ENCODE data around the gene RAP1GDS1.
A peak's percentile ranks its signal among the peaks of the same experiment; 100 is the strongest.
"Not testable (repeated sequence)": the region's sequence is repeated elsewhere in the genome, so short reads cannot be mapped to it uniquely, and the experiment has no call there.

The RAP1GDS1 gene

GRCh38 chr4:98446499-98447375, 185.6 kb downstream of the RAP1GDS1 start:
- DNase-seq, result no peak

GRCh38 chr4:98447648-98448047, 186.5 kb downstream of the RAP1GDS1 start:
- no peak for DNase-seq

GRCh38 chr4:98448908-98449307, 187.7 kb downstream of the RAP1GDS1 start:
- no peak for DNase-seq

GRCh38 chr4:98452091-98452490, 190.9 kb downstream of the RAP1GDS1 start:
- DNase-seq, result no peak

GRCh38 chr4:98457422-98457821, 196.2 kb downstream of the RAP1GDS1 start:
- not testable (repeated sequence) for DNase-seq

GRCh38 chr4:98461121-98461865, 200.1 kb downstream of the RAP1GDS1 start:
- DNase-seq, result not testable (repeated sequence)

- no peak for DNase-seq
Observed at GRCh38 chr4:98462487-98462886, 201.3 kb downstream of the RAP1GDS1 start.

GRCh38 chr4:98466868-98467599, 205.8 kb downstream of the RAP1GDS1 start:
- no peak for DNase-seq

- peak; percentile 51 for DNase-seq
Observed at GRCh38 chr4:98467627-98468072, 206.5 kb downstream of the RAP1GDS1 start.

- no peak for DNase-seq
Observed at GRCh38 chr4:98468709-98469108, 207.5 kb downstream of the RAP1GDS1 start.

- DNase-seq, result no peak
Observed at GRCh38 chr4:98469771-98470170, 208.6 kb downstream of the RAP1GDS1 start.

GRCh38 chr4:98470366-98470765, 209.2 kb downstream of the RAP1GDS1 start:
- DNase-seq, result no peak

GRCh38 chr4:98470831-98471230, 209.6 kb downstream of the RAP1GDS1 start:
- no peak for DNase-seq

- no peak for DNase-seq
Observed at GRCh38 chr4:98473046-98473445, 211.9 kb downstream of the RAP1GDS1 start.

- DNase-seq, result no peak
Observed at GRCh38 chr4:98474408-98474844, 213.2 kb downstream of the RAP1GDS1 start.

- DNase-seq, result no peak
Observed at GRCh38 chr4:98476891-98477290, 215.7 kb downstream of the RAP1GDS1 start.

GRCh38 chr4:98479590-98479989, 218.4 kb downstream of the RAP1GDS1 start:
- DNase-seq, result not testable (repeated sequence)

- DNase-seq, result no peak
Observed at GRCh38 chr4:98480535-98480934, 219.4 kb downstream of the RAP1GDS1 start.

- DNase-seq, result no peak
Observed at GRCh38 chr4:98481167-98481566, 220.0 kb downstream of the RAP1GDS1 start.

GRCh38 chr4:98482503-98482846, 221.3 kb downstream of the RAP1GDS1 start:
- DNase-seq, result no peak

GRCh38 chr4:98482847-98483806, 221.9 kb downstream of the RAP1GDS1 start:
- no peak for DNase-seq

GRCh38 chr4:98484031-98484430, 222.8 kb downstream of the RAP1GDS1 start:
- DNase-seq, result no peak

All from NCI-H2227 treated with DMSO at 0.1 percent for 48 hours (cell line).